SW480 (cell line): ENCODE results near the gene GPR183.
"Not testable (repeated sequence)": the region's sequence is repeated elsewhere in the genome, so short reads cannot be mapped to it uniquely, and the experiment has no call there.

Experiments
- DNase-seq: peaks from one replicate; pipeline ENCODE4 v3.0.0-alpha.2; 2016; ENCODE audit warnings: low spot score

Gene GPR183

GRCh38 chr13:99268822-99269221, 38.4 kb downstream of the GPR183 start:
- DNase-seq = no peak

DNA sequence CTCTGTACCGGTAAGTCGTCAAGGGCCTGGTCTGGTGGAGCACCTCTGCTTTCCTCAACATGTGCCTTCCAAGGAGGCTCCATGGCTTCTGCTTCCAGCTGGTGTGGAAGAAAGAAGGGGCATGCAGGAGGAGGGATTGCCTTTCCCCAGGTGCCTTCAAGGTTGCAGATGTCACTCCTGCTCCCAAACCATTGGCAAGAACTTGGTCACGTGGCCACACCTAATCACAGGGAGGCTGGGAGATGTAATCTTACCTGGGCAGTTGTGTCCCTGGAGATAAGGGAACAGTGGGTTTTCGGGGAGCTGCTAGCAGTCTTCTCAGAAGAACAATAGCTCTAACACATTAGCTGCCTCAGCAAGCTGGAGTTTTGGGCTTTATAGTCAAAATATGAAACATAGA, 39.3 kb downstream of the GPR183 start:
- no peak for DNase-seq

DNA sequence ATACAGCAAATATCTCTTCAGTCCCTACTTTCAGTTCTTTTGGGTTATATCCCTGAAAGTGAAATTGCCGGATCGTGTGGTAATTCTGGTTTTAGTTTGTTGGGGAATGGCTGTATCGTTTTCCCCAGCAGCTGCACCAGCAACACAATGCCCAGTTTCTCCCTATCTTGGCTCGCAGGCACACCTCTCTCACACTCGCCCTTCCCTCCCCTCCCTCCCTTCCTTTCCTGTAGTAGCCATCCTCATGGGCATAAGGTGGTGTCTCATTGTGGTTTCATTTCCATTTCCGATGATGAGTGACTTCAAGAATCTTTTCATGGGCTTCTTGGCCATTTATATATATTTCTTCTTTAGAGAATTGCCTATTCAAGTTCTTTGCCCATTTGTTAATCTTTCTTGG, 40.4 kb downstream of the GPR183 start:
- DNase-seq = no peak

DNA sequence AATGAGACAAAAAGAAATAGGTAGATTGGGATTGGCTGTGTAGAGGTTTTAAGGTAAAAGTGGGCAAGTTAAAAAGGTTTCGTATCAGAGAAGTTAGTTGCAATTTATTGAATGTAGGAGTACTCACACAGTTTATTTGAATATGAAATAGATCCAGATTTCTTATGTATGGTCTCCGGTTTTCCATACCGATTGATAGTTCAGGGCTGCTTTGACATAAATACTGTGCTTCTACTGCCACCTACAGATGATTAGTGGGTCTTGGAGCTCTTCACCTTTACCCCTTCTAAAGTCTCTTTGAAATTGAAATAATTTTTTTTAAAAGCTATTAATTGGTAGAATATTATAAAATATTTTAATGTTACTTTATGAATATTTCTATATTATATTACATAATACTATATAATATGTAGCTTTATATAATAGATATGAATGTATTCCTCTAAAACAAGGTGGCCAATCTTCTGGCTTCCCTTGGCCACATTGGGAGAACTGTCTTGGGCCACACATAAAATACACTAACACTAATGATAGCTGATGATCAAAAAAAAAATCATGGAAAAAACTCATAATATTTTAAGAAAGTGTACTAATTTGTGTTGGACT, 41.3 kb downstream of the GPR183 start:
- DNase-seq = peak; percentile 66

DNA sequence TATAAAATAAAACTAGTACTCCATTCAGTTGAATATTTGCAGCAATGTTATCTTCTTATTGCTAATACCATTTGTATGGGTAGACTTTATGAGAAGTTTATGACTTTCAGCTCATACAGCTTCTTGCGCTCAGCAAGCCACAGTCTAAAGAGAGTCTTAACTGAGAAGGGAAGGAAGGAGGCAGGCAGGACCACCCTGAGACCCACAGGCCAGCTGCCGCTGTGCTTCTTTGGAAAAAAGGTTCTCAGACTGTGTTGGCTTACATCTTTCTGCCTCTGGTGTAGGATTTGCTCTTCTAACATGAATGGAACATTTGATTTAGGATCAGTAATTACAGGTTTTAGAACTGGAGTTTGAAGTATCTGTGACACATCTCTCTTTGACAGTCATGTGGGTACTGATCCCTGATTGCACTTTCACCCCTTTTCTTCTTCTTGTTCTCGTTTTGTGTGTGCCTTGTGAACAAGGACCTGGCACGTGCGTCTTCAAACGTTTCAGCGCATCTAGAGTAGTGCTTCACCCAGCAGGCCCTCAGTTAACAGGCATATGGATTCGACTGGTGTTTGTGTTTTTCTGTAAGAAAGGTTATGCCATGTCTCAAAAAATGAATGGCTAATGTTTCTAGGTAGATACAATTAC, 41.9 kb downstream of the GPR183 start:
- no peak for DNase-seq

DNA sequence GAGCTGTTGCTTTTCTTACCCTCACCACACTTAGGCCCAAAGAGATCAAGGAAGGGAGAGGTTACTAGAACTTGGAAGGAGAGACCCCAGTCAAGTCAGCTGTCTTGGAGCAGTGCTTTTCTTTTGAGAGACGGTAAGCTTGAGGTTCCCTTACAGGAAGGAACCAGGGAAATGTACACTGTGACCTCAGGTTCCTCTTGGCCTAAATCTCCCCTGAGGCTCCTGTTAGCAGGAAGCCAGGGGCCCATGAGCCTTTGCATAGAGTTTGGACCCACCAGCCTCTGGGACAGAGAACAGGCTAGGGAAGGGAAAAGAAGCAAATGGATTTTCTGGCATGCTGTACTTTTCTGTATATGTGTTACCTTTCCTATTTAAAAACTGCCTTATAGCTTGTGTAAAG, 43.1 kb downstream of the GPR183 start:
- no peak for DNase-seq

- DNase-seq = no peak
Measured at GRCh38 chr13:99263126-99263785, 43.9 kb downstream of the GPR183 start.

- DNase-seq = no peak
Measured at GRCh38 chr13:99261059-99261458, 46.1 kb downstream of the GPR183 start.

DNA sequence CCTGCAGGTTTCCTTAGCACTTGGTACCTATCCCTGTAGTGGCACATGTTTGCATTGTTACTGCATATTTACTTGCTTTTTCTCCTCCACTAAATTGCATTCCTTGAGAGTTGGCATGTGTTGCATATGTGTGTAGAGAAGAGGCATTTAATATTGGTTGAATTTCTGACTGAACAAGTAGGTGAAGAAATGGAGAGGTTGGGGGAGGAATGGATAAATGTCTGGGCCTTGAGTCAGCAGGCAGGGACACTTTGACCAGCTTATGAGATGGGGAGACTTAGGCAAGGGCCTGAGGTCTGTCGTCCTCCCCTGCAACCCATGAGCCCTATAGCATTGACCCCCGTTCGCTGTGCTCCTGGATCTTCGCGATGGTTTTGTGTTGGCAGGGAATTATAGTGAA, 47.0 kb downstream of the GPR183 start:
- no peak for DNase-seq

DNA sequence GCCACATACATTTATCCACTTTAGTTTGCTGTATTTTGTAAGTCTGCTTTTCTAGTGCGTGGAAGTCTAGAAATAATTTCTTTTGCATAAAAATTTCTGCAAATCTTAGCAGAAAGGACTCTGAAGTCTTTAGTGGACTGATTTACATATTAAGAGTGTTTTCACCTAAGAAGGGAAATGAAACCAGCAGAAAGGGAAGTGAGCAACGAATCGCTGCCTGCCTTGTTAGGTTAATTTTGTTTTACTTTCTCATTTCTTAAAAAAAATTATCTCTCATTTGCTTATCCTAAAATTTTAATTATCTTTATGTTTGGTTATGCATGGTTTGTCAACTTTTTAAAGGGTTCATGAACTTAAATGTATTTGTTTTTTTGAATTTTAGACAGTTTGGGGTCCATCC, 48.3 kb downstream of the GPR183 start:
- DNase-seq = no peak

GRCh38 chr13:99258210-99258860, 48.9 kb downstream of the GPR183 start, which contains the start of gene GPR18:
TSS of gene GPR18 (minus strand) at chr13:99258379. CDS start at chr13:99255872, 2,507 bp downstream.
- DNase-seq = no peak

DNA sequence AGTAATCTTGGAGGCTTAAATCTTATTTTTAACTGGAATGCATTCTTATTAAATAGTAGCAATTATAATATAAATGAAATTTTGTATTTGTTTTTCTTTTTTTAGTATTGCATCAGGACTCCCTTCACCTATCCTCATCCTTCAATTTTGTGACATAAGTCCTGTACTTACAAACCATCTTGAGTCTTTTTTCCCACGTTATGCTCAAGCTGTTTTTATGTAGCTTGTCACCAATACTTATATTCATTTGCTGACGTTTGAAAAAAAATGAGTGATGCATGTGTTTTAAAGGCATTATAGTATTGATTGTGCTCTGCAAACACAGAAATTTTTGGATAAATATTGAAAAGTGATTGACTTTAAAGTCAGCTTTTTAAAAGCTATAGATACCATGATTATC, 49.9 kb downstream of the GPR183 start:
- DNase-seq = no peak

- no peak for DNase-seq
Measured at GRCh38 chr13:99256709-99257108, 50.5 kb downstream of the GPR183 start.

- no peak for DNase-seq
Measured at GRCh38 chr13:99256283-99256682, 50.9 kb downstream of the GPR183 start.

DNA sequence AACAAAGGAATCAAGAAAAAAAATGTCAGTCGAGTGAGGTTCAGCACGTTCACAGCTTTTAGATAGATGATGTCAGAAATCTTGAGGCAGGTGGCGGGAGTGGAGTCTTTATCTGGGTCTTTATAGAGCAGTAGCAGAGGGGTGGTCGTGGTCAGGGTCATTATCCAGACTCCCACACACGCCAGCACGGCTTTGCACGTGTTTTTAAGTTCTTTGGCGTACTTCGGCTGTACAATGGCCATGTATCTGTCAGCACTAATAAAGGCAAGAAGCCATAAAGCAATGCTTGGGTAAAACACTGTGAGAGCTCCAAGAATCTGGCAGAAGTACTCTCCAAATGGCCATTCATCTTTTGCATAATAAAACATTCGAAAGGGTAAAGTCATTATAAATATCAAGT, 51.9 kb downstream of the GPR183 start:
- no peak for DNase-seq

GRCh38 chr13:99254830-99255229, 52.4 kb downstream of the GPR183 start:
- DNase-seq = no peak

DNA sequence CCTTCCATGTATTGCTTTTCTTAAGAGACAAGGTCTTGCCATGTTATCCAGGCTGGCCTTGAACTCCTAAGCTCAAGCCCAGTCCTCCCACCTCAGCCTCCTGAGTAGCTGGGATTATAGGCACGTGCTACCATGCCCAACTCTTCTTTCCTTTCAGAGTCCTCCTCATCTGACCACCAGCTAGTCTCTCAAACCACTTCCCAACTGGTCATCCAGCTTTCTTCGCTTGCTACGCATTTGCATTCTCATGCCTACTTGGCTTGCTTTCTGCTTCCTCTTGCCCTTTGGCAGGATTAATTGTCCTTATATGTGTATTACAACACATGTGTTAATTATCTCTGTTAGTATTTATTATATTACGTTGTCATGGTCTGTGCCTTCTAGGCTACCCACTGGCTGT, 55.3 kb downstream of the GPR183 start:
- no peak for DNase-seq

DNA sequence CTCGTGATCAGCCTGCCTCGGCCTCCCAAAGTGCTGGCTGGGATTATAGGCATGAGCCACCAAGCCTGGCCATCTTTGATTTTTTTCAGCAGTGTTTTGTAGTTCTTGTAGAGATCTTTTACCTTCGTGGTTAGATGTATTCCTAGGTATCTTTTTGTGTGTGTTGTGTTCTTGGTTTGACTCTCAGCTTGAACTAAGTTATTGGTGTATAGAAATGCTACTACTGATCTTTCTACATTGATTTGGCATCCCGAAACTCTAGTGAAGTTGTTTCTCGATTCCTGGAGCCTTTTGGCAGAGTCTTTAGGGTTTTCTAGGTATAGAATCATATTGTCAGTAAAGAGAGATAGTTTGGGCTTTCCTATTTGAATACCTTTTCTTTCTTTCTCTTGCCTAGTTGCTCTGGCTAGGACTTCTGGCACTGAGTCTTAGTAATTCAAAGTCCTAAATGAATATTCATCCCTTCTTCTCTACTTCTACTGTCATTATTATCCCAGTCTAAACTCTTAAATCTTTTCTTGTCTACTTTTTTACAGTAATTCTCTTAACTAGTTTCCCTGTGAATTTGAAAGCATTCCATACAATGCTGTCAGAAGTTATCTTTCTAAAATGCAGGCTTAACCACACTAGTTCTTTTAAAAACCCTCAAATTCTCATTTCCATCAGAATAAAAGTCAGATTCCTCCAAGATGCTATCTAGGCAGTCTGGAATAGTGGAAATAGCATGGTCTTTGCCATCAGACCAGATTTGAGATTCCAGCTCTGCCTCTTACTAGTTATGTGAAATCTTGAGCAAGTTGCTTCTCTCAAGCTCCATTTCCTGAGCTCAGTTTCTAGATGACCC, 56.0 kb downstream of the GPR183 start:
- no peak for DNase-seq

DNA sequence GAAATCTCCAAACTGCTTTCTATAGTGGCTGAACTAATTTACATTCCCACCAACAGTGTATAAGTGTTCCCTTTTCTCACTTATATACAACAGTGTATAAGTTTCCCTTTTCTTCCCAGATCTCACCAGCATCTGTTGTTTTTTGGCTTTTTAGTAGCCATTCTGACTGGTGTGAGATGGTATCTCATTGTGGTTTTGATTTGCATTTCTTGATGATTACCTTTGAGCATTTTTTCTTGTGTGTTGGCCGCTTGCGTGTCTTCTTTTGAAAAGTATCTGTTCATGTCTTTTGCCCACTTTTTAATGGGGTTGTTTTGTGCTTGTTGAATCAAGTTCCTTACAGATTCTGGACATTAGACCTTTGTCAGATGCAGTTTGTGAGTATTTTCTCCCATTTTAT, 57.6 kb downstream of the GPR183 start:
- not testable (repeated sequence) for DNase-seq

DNA sequence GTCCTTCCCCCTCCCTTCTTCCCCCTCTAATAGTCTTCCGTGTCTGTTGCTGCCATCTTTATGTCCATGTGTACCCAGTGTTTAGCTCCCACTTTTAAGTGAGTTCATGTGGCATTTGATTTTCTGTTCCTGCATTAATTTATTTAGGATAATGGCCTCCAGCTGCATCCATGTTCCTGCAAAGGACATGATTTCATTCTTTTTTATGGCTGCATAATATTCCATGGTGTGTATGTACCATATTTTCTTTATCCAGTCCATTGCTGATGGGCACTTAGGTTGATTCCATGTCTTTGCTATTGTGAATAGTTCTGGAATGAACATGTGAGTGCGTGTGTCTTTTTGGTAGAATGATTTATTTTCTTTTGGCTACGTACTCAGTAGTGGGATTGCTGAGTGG, 58.0 kb downstream of the GPR183 start:
- DNase-seq = not testable (repeated sequence)

DNA sequence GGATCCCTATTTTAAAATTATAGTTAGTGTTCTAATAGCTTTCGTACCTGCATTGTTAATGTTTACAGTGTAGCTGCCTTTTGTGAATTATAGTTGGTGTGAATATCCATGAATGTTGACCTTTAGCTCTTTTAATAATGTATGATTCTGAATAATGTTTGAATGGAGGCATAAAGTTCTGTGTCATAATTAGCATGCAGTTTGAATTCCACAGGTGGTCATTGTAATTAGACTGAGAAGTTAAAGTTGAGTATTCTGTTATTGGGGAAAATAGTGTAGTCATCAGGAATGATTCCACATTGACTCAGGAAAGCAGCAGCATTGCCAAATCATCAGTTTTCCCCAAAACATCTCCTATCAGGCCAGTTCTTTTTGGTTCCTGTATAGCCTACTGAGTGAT, 61.1 kb downstream of the GPR183 start:
- DNase-seq = no peak
